HG02973 (cell line): ENCODE results near the gene MAML3.

Experiments used
- ATAC-seq: cut with Tn5 transposase; IDR thresholded peaks from one replicate; pipeline ENCODE4 v1.9.1; 2021; ENCODE audit warnings: moderate library complexity; ENCODE audit not compliant: unreplicated experiment

Gene MAML3

DNA sequence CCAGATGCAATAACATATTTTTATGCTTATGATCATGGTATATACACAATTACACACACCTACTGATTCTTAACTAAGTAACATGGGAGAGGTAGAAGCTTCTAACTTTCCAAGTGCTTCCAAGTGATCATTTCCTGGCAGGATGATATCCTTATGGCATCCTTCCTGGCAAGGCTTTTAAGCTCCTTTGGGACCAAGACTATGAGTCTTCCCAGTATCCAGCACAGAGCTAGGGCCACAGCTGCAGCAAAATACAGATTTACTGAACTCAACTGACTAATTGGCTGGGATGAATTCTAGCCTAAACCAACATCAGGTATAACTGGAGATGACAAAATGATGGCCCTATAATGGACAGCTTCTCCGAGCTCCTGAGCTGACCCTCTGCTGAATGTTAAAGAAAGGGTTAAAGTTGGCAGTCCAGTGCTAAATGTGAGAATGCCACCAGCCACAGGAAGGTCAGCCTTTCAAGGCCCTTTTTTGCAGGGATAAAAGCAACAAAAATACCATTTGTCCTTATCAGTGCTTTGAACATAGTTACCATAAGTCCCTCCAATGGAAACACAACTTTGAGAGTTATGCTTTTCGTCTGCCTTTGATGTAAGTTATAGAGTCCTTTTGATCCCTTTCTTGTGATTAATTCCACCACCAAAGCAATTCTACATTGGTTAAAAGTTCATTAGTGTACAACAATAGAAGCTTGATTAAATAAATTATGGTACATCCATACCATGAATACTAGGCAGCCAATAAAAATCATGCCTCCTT is 415.0 kb downstream of the MAML3 start:
- ATAC-seq: no peak

DNA sequence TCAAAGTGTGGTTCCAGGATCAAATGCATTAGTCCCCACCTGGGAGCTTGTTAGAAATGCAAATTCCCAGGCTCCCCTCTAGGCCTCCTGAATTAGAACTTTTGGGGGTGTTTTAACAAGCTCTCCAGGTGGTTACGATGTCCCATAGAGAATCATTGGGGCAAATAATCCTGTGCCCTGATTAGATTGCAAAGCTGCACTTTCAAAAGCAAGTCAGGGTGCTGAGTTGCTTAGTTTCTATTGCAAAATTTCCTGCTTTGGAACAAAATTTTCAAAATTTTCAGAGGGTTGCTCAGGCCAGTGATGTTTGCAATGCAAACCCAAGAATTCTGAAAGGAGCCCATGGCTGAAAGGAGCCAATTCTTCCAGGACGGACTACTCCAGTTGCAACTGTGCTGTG is 417.3 kb downstream of the MAML3 start:
- ATAC-seq: no peak

DNA sequence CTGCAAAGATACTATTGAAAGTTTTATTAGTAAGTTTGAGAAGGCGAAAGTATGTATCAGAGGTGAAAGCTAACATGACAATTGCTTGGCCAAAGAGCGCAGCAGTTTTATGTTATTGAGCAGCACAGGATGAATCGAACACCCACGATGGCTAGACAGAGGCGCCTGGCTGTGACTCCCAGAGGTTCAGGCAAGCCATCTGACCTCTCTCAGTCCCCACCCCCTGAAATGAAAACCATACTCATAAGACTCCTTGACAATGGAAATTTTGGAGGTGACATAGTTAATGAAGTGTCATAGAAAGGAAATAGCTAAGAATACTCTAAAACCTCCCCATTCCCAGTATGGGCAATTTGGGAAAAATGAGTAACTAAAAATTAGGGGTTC is 417.7 kb downstream of the MAML3 start:
- ATAC-seq: no peak

DNA sequence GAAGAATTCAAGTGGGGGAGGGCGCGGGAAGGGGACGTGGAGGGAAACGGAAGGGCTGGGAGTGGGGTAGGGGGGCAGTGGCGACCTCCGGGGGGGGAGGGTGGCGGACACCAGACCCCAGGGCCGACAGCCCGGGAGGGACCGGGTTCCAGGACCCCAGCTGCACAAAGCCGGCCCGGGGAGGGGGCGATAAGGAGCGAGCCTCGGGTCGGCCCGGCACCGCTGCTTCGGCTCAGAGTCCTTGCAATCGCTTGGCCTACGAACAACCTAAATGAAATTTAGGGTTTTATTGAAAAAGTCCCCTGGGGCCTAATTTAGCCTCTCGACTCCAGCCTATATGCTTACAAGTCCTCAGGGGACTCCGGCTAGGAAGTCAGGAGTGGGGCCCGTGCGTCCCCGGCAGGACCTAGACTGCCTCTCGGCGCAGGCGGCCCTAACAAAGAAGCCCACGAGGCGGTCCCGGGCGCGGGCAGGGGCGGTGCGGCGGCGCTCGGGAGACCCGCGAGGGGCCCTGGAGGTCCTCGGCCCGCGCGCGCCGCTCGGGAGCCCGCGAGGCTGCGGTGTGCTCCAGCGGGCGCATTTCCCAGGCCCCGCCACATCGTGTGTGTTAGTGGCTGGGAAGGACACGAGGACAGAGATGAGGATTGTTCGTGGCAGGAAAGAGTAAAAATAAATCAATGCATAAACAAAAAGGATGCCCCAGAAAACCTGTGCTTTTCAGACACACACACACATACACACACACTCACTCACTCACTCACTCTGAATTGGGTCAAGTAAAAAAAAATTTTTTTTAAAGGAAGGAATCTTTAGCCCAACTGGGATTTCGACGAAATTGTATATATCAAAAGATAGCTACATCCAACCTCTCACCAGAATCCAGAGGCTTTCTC is 418.4 kb downstream of the MAML3 start:
- ATAC-seq: no peak

DNA sequence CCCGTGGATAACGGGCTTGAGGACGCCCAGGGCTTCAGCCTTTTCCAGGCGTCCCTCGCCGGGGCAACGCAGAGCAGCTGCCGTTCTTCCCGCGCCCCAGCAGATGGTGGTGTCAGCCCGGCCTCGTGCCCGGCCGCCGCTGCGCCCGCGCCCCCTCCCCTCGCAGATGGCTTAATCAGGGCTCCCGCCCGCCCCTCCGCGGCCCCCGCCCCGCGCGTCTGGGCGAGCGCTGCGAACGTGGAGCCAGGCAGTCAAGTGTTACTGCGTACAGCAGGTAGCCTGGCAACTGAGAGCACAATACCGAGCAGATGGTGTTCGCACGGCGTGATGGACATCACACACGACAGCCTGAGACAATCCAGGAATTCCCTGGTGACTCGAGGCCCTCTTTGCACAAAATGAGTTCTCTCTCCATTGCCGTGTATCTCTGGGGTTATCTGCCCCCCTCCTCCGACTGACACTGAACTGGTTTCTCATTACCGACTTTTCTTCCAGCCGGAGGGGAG is 419.1 kb downstream of the MAML3 start:
- peak; percentile 65 for ATAC-seq

DNA sequence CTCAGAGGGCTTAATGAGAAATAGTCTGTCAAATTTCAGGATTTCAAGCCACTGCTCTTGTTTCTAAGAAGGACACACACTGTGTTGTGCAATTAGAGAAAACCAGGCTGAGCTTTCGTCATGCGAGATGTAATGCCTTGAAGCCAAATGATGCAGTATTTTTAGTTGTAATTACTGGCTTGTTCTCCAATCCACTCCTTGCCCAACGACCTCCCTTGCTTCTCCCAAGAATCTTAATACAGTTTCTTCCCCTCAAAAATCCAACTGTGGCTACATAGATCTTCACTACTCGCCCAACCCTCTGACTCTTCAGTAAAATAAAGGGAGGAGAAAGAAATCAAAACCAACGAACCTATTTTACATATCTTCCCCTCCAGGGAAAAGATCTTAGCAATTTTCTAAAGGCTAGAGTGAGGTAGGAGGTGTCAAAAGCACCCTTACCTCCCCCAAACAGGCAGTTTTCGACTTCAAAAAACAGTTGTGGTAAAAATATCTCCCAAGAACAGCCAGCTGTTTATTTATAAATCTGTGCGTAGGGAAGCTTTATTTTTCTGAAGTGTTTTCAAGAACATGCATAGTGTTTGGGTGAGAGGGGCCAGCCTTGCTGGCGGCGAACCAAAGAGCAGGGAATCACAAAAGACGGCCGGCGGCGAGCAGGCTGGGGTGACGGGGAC is 419.6 kb downstream of the MAML3 start:
- no peak for ATAC-seq

DNA sequence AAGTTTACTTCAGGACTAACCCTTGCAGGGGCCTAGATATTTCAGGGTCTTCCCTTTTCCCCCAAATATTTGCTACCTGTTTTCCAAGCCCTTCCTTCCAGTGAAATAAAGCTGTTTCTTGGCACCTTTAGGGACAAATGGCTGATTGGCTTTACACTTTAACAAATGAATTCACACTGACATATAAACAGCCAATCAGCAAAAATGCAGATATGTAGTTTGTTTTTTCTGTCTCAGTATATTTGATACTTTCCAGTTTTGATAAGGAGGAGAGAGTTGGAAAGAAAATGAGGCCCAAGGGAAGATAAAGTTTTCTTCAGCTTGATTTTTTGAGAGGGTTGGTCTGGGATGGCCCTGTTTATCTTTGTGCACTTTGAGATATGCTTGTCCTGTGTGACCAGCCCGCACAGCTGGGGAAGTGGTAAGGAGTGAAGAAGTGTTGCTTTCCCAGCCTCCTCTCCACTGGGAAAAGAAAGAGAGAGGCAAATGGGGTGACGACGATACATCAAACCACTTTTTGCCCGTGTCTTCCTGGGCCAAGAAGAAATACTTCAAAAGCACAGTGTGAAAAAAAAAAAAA is 420.9 kb downstream of the MAML3 start:
- ATAC-seq: no peak

DNA sequence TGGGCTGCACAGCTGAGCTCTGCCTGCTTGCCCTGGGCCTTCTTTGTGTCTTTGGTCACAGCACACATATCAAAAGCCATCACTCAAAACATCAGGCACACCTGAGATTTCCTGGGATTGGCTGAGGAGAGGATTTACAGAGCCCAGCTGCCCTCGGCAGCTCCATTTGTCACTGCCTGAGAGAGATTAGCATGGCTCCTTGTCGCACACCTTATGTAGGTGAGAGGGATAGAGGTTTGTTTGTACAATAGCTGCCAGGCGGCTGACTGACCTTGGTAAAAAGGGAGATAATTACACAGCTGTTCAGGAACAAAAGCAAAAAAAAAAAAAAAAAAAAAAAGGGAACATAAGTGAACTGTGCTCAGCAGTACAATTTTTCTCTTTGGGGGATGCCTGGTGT is 425.1 kb downstream of the MAML3 start:
- no peak for ATAC-seq

DNA sequence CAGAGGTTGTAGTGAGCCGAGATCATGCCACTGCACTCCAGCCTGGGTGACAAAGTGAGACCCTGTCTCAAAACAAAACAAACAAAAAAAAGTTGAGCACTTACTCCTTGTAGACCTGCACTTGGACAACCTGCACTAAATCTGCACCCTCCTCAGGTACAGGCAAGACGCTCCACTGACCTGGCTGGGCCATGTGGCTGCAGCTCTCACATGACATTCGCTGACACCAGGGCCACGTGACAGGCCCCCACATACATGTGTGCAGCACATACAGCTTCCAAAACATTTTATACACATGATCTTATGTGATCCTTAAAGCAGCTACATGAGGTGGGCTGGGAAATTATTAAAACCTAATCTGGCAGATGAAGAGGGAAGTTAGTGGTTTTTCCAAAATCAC is 425.8 kb downstream of the MAML3 start:
- ATAC-seq: no peak

DNA sequence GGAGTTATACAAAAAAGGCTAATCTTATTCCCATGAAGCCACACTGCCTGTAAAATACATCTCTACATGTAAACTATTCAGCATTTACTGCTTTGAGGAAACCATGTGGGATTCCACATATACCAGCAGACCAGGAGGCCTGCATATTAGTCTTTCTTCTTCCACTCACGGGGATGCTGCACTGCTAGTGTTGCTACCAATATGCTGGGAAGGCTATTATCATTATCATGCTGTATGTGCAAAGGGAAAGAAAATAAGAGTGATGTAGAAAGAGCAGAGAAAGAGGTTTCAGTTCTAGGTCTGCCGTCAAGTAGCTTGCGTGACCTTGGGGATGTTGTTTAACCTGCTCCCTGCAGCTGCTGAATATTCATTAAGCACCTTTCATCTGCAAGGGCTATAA is 427.4 kb downstream of the MAML3 start:
- ATAC-seq: no peak

DNA sequence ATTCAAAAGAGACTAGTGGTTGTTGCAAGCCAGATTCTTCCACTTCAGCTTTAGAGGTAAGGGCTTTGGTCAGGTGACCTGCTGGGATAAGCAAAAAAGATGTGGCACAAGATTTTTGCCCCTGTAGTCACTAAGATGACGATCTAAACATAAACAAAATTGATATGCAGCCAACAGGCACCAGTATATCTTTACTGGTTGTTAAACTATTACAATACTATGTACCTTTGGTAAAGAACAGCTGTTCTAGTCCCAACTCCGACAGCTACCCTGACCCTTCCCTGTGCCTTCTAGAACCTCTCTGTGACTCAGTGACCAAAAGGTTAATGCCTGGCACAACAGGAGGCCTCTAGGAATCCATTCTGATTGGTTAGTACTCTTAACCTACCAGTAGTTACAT is 428.7 kb downstream of the MAML3 start:
- no peak for ATAC-seq

DNA sequence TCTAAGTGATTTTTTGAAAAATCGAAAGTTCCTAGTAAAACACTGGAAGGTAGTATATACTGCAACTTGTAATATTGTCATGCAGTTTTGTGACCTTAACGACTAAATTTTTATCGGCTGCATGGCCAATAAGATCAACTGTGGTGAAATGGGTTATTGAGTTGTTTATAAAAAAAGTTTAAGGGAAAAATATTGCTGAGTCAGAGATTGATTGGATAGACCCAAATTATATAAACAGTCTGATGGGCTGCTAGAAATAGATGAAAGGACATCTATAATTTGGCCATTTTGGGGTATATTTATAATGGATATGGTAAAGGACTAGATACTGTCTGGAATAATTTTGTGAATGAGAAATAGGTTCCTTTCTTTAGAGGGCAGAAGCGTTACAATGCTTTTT is 432.2 kb downstream of the MAML3 start:
- no peak for ATAC-seq

DNA sequence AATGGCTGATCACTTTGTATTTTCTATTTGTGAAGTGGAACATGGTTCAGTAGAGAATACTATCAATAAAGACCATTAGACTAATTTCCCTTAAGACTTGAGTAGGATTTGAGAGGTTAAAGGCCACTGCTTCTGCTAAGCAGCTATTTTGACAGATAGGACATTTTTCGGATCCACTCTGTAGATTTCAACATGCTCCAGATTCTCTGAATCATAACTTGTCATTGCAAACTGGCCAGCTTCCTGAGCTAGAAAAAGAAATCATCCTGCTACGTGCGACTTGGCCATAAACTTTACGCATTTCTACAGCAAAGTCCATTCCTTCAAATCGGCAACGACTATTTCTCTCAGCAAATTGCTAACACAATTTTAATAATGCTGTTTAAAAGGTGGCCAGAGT is 433.2 kb downstream of the MAML3 start:
- ATAC-seq: no peak

DNA sequence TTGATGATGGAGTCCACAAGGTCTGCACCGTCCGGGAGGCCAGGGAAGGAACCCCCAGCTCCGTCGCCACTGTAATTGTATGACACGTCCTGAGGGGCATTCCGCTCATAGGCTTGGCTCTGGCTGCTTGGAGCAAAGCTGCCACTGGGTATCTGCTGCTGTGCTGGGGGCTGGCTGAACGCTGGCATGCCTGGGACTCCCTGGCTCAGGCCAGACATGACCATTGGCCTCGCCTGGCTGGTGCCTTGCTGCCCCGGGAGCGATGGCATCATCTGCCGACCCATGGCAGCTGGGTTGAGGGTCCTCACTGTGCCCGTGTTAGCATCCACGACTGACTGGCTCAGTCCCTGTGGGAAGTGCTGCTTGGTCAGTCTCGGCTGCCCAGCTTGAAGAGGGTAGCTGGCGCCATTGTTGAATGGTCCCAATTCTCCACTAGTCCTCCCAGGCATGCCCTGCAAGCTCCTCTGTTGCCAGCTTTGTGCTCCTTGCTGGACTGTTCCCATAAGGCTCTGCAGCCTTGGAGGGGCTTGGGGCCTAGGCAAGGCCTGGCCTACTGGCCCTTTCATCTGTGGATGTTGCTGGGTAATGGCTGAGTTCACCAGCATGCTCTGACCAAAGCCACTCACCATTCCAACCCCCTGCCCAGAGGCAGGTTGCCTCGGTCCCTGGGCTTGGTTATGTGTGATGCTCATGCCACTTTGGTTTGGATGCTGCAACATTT is 434.4 kb downstream of the MAML3 start:
- ATAC-seq: no peak

DNA sequence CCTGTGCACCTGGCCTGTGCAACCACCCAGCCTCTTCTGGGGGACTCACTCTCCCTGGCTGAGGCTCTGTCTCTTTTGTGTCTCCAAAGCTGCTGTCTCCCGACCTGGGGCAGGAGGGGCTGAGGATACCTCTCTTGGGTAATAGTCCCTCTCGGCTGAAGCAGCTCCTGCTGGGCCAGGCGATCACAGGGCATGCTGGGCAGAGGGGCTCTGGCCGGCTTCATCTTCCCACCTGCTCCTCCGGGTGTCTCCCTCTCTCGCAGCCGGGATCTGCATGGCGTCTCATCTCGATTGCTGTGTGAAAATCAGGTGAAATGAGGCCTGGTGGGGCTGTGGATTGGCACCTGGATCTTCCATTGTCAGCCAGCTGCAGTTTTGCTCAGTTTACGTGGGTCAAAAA is 435.2 kb downstream of the MAML3 start:
- no peak for ATAC-seq

DNA sequence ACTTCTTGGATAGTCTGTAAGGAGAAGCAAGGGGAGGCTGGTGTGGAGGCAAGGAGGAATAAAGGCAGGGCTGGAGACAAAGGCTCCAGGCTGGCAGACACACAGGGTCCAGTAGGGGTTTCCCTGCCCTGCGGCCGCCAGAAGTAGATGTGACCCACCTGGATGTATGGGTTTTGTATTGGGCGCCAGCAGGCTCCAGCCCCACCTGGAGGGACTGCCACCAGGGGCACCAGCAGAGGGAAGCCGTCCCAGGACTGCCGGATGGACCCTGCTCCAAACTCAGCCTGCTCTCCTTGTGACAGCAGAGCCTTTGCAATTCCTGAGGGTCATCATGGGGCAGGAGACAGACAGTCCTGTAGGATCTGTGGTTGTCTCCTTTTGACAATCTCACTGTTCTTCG is 435.6 kb downstream of the MAML3 start:
- ATAC-seq: no peak

DNA sequence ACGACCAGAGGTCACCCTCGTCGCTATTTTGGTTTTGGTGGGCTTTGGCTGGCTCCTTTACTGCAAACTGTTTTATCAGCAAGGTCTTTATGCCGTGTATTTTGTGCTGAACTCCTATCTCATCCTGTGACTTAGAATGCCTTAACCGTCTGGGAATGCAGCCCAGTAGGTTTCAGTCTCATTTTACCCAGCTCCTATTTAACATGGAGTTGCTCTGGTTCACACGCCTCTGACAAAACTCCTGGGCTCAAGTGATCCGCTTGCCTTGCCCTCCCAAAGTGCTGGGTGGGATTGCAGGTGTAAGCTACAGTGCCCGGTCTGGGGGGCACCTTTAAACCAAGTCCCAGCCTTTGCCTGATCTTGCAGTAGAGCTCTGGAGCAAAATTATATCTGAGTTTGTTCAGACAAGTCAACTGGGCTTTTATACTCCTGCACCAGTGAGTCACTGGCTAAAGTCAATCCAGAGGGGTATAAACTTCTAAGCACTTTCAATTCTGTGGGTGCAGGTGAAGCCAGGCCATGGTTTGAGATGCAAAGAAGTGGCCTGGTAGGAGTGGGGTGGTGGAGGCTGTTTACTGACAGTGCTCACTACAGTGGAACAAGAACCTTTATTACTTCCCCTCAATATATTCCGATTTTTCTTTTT is 438.1 kb downstream of the MAML3 start:
- ATAC-seq: no peak

DNA sequence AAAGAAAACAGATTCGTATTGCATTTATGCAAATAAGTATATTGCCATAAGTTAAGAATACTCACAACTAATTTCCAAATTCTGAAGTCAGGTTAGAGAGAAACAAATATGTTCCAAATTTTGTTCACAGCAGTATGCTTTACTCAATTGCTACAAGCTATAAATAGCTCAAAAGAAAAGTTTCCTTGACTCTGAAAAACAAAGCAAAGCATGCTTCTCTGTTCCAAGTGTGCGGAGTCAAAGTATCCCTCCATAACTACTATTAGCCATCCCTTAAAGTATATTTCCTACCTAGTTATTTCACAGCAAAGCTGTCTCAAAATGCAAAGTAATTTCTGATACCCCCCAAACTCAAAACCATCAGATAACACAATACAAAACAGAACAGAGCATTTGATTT is 441.1 kb downstream of the MAML3 start:
- no peak for ATAC-seq

DNA sequence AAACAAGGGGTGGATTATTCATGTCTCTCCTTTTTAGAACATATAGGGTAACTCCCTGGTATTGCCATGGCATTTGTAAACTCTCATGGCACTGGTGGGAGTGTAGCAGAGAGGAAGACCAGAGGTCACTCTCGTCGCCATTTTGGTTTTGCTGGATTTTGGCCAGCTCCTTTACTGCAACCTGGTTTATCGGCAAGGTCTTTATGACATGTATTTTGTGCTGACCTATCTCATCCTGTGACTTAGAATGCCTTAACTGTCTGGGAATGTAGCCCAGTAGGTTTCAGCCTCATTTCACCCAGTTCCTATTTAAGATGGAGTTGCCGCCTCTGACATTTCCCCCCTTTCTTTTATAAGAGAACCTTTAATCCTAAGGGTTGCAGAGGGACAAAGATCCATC is 442.5 kb downstream of the MAML3 start:
- no peak for ATAC-seq

DNA sequence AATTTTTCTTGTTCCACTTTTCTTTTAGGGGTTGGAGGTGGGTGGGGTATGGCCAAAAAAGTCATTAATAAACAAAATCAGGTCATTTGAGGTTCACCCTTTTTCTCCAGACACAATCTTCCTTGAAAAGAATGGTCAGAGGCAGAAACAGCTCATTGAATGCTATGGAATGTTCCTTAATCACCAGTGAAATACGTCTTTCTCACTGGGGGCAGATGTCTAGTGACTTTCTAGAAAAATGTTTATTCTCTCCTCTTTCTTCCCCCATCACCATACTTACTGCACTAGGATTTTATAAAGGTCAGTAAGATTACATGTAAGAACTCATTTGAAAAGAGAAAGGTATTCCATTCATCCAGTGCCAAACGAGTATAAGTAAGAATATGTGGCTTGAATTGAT is 443.9 kb downstream of the MAML3 start:
- no peak for ATAC-seq
